AG04450 (cell line): ENCODE results near the gene LBH. TPM values are rescaled to one million over a fixed set of nuclear protein-coding genes. Genes with fewer than 3 reads are reported as not detected.

Experiments used
- CTCF ChIA-PET: fragments of 300-600, 350-600 bp; formaldehyde crosslinking; extraction: SDS; loops from one replicate; lab custom pipeline; 2022; ENCODE audit warnings: antibody characterized with exemption, inconsistent platforms; lab: Charles Lee
- POLR2A ChIA-PET: fragments of 350-600 bp; formaldehyde crosslinking; extraction: SDS; loops from one replicate; lab custom pipeline; 2021; ENCODE audit warnings: antibody characterized with exemption, inconsistent platforms; lab: Yijun Ruan, JAX
- DNase-seq: peaks from one replicate; pipeline ENCODE4 v3.0.0-alpha.2; 2011; ENCODE audit warnings: low read depth, low spot score
- H3K27ac ChIP-seq: one replicate; pipeline ENCODE4 v1.5.1; 2012; ENCODE audit warnings: low read depth, low read length, control low read depth
- H3K27me3 ChIP-seq: one replicate; pipeline ENCODE4 v1.6.0; 2012; ENCODE audit warnings: low read length; ENCODE audit not compliant: control insufficient read depth, insufficient read depth
- H3K4me3 ChIP-seq: 2 replicates; pipeline ENCODE4 v1.5.1; 2011; ENCODE audit warnings: mild to moderate bottlenecking, low read depth, low read length, control low read depth
- H3K9me3 ChIP-seq: 2 replicates; pipeline ENCODE4 v1.5.1; 2012; ENCODE audit warnings: low read length; ENCODE audit not compliant: control insufficient read depth, insufficient read depth
- CTCF ChIP-seq: IDR thresholded peaks from 2 replicates; pipeline ENCODE4 v1.5.1; 2011; ENCODE audit warnings: low read depth, low read length, control low read depth, inconsistent platforms
- polyA plus RNA-seq: library from polyadenylated mRNA; depleted of rRNA; stranded (reverse); fragments of >200 nt; gene quantifications from 2 replicates; pipeline ENCODE4 v1.2.3, GENCODE V29; 2011

LBH gene
- polyA plus RNA-seq, 1 experiment: 381 TPM

- H3K9me3 ChIP-seq: no peaks in the 10 kb centered on the region
- H3K27ac ChIP-seq: no peak overlapping the region
- TF ChIP-seq CTCF: no peak
- peaks cover 11% of the 10 kb centered on the region for H3K27me3 ChIP-seq
- DNase-seq: no peak
- ChIA-PET CTCF (interaction anchor here (2.4 kb wide), 1 partner anchor 27 kb away, joined by 11 read pairs; no protein-coding TSS in a partner anchor), POLR2A (no interaction called here)
- no peak overlapping the region for H3K4me3 ChIP-seq
Observed at GRCh38 chr2:30191107-30191506, 40.2 kb upstream of the LBH start.

GRCh38 chr2:30191819-30192271 is 39.5 kb upstream of the LBH start:
- DNase-seq: no peak
- TF ChIP-seq CTCF: no peak
- no peaks in the 10 kb centered on the region for H3K9me3 ChIP-seq
- H3K27ac ChIP-seq: no peak overlapping the region
- POLR2A ChIA-PET: no interaction called here
- peaks cover 11% of the 10 kb centered on the region for H3K27me3 ChIP-seq
- H3K4me3 ChIP-seq: no peak overlapping the region
- CTCF ChIA-PET: interaction anchor here (1.7 to 2.4 kb wide), 2 partner anchors 27 to 520 kb away, joined by 11 to 12 read pairs; no protein-coding TSS in a partner anchor

GRCh38 chr2:30192314-30192713 is 39.0 kb upstream of the LBH start:
- CTCF ChIA-PET: interaction anchor here (1.7 to 2.5 kb wide), 3 partner anchors 16 to 519 kb away, joined by 11 to 12 read pairs (median 11); no protein-coding TSS in a partner anchor
- H3K9me3 ChIP-seq: no peaks in the 10 kb centered on the region
- no peak for DNase-seq

GRCh38 chr2:30193104-30193681 is 38.1 kb upstream of the LBH start:
- DNase-seq: no peak
- POLR2A ChIA-PET: interaction anchor here (0.7 kb wide), 1 partner anchor 502 kb away, joined by 4 read pairs; no protein-coding TSS in a partner anchor

More at GRCh38 chr2:30192314-30192713, 39.0 kb upstream of the LBH start:
- no peak for TF ChIP-seq CTCF
- POLR2A ChIA-PET: interaction anchor here (0.7 kb wide), 1 partner anchor 503 kb away, joined by 4 read pairs; no protein-coding TSS in a partner anchor
- Histone ChIP-seq H3K4me3 (no peak overlapping the region), H3K27ac (no peak overlapping the region), H3K27me3 (peaks cover 11% of the 10 kb centered on the region)

More at GRCh38 chr2:30193104-30193681, 38.1 kb upstream of the LBH start:
- no peak for TF ChIP-seq CTCF
- H3K27ac ChIP-seq: no peak overlapping the region
- CTCF ChIA-PET: interaction anchor here (1.7 to 2.5 kb wide), 3 partner anchors 15 to 518 kb away, joined by 11 to 12 read pairs (median 11); no protein-coding TSS in a partner anchor
- peaks cover 8% of the 10 kb centered on the region for H3K27me3 ChIP-seq
- H3K4me3 ChIP-seq: no peak overlapping the region
- no peaks in the 10 kb centered on the region for H3K9me3 ChIP-seq
